Neural cell (in vitro differentiated cells): ENCODE results near the gene VEPH1. TPM values are rescaled to one million over a fixed set of nuclear protein-coding genes. Genes with fewer than 3 reads are reported as not detected.

Experiments
- H2AFZ ChIP-seq: fragments of 200-600, 300-800 bp; sonication (generic), shearing (Covaris generic); 2 replicates; pipeline ENCODE4 v1.6.0; 2014; ENCODE audit warnings: low read depth, mild to moderate bottlenecking, antibody characterized with exemption, low read length, moderate library complexity
- H3F3A ChIP-seq: fragments of 200-600 bp; shearing (Covaris generic); 2 replicates; pipeline ENCODE4 v1.6.1; 2016; ENCODE audit warnings: mild to moderate bottlenecking, moderate library complexity, mixed read lengths, antibody characterized with exemption, low read length; ENCODE audit not compliant: insufficient read depth, poor library complexity, severe bottlenecking
- H3K27ac ChIP-seq: fragments of 200-600, 300-800 bp; sonication (generic), shearing (Covaris generic); 2 replicates; pipeline ENCODE4 v1.5.1; 2014; ENCODE audit warnings: mild to moderate bottlenecking, low read length, moderate library complexity
- H3K27me3 ChIP-seq: fragments of 300-800, 200-600 bp; sonication (generic), shearing (Covaris generic); 2 replicates; pipeline ENCODE4 v1.6.0; 2014; ENCODE audit warnings: mild to moderate bottlenecking, low read depth, low read length, moderate library complexity; ENCODE audit not compliant: insufficient read depth
- H3K36me3 ChIP-seq: fragments of 300-800, 200-600 bp; sonication (generic), shearing (Covaris generic); 2 replicates; pipeline ENCODE4 v1.5.1; 2014; ENCODE audit warnings: mild to moderate bottlenecking, antibody characterized with exemption, low read length, moderate library complexity; ENCODE audit not compliant: insufficient read depth
- H3K4me2 ChIP-seq: fragments of 300-800, 200-600 bp; sonication (generic), shearing (Covaris generic); 2 replicates; pipeline ENCODE4 v1.6.0; 2014; ENCODE audit warnings: mild to moderate bottlenecking, low read length
- H3K4me3 ChIP-seq: fragments of 300-800, 200-600 bp; sonication (generic), shearing (Covaris generic); 2 replicates; pipeline ENCODE4 v1.5.1; 2014; ENCODE audit warnings: mild to moderate bottlenecking, low read length, moderate library complexity
- H3K79me2 ChIP-seq: fragments of 200-600 bp; shearing (Covaris generic); replicated peaks from 2 replicates; pipeline ENCODE4 v1.6.0; 2014; ENCODE audit warnings: mild to moderate bottlenecking, low read length, moderate library complexity; ENCODE audit not compliant: insufficient read depth
- H3K9ac ChIP-seq: fragments of 300-800, 200-600 bp; sonication (generic), shearing (Covaris generic); 2 replicates; pipeline ENCODE4 v1.6.1; 2016; ENCODE audit warnings: mild to moderate bottlenecking, low read length, mixed read lengths
- H3K9me2 ChIP-seq: fragments of 200-600 bp; shearing (Covaris generic); 2 replicates; pipeline ENCODE4 v1.6.1; 2016; ENCODE audit warnings: mild to moderate bottlenecking, low read length, mixed read lengths; ENCODE audit not compliant: insufficient read depth
- H3K9me3 ChIP-seq: fragments of 200-600, 300-800 bp; sonication (generic), shearing (Covaris generic); 2 replicates; pipeline ENCODE4 v1.6.1; 2016; ENCODE audit warnings: mild to moderate bottlenecking, mixed run types, low read length, moderate library complexity, mixed read lengths
- H4K20me1 ChIP-seq: fragments of 200-600 bp; shearing (Covaris generic); 2 replicates; pipeline ENCODE4 v1.6.1; 2016; ENCODE audit warnings: mild to moderate bottlenecking, mixed run types; ENCODE audit not compliant: insufficient read depth
- EP300 ChIP-seq: fragments of 450-650 bp; conservative IDR thresholded peaks from 2 replicates; pipeline ENCODE4 v1.6.1; 2014; ENCODE audit warnings: antibody characterized with exemption, mild to moderate bottlenecking, moderate library complexity; ENCODE audit not compliant: poor library complexity, severe bottlenecking
- EZH2 ChIP-seq: fragments of 200-600, 300-800 bp; shearing (Covaris generic), sonication (generic); IDR thresholded peaks from 2 replicates; pipeline ENCODE4 v1.6.1; 2014; ENCODE audit warnings: antibody characterized with exemption, low read length, borderline replicate concordance, mild to moderate bottlenecking; ENCODE audit not compliant: insufficient read depth, poor library complexity, severe bottlenecking
- MXI1 ChIP-seq: fragments of 450-650 bp; conservative IDR thresholded peaks from 2 replicates; pipeline ENCODE4 v1.6.1; 2014; ENCODE audit warnings: antibody characterized with exemption, mild to moderate bottlenecking; ENCODE audit not compliant: poor library complexity, severe bottlenecking
- POLR2AphosphoS5 ChIP-seq: IDR thresholded peaks from 2 replicates; pipeline ENCODE4 v1.6.1; 2012
- RAD21 ChIP-seq: fragments of 450-650 bp; conservative IDR thresholded peaks from 2 replicates; pipeline ENCODE4 v1.6.1; 2014; ENCODE audit warnings: antibody characterized with exemption, mild to moderate bottlenecking, moderate library complexity
- SMC3 ChIP-seq: fragments of 450-650 bp; conservative IDR thresholded peaks from 2 replicates; pipeline ENCODE4 v1.6.1; 2014; ENCODE audit warnings: antibody characterized with exemption, mild to moderate bottlenecking, moderate library complexity; ENCODE audit not compliant: poor library complexity
- TAF1 ChIP-seq: IDR thresholded peaks from 2 replicates; pipeline ENCODE4 v1.6.1; 2012; ENCODE audit warnings: low read depth
- polyA plus RNA-seq: library from polyadenylated mRNA; depleted of rRNA; stranded (reverse); fragments of >200 nt; gene quantifications from 2 replicates; pipeline ENCODE4 v1.2.3, GENCODE V29; 2014
- TF ChIP-seq, protein P1 (sequence below): IDR thresholded peaks from 2 replicates; pipeline ENCODE4 v1.6.1; 2012; ENCODE audit warnings: borderline replicate concordance
- TF ChIP-seq, protein P2 (sequence below): fragments of 450-650 bp; IDR thresholded peaks from 2 replicates; pipeline ENCODE4 v1.5.1; 2014; ENCODE audit warnings: antibody characterized with exemption, mild to moderate bottlenecking, moderate library complexity; ENCODE audit not compliant: poor library complexity, severe bottlenecking

VEPH1 gene
- polyA plus RNA-seq, 1 donor from 2014 or later: 0.89 TPM

DNA sequence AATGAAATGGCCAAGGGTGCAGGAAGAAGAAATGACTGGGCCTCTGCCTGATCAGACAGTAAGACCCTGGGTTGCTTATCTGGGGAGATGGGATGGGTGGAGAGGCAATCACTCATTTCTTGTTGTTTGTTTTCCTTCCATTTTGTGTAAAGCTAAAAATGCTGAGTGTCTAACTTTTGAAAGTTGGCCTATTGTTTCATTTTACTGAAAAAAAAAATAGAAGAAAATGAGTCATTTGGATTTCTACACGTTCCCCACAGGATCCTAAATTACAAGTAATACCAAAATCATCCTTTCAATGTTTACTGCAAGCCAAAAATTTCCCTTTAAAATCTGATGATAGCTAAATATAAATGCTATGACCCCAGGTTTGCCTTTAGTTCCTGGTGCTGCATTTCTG is 36.0 kb downstream of the VEPH1 start:
- H2AFZ ChIP-seq: no peak overlapping the region
- H4K20me1 ChIP-seq: no peaks in the 10 kb centered on the region
- H3K4me3 ChIP-seq: no peak overlapping the region
- H3K4me2 ChIP-seq: no peak overlapping the region
- TF ChIP-seq TAF1 (no peak), EP300 (no peak), MXI1 (no peak), RAD21 (no peak), POLR2AphosphoS5 (no peak), SMC3 (no peak), EZH2 (no peak)
- TF ChIP-seq, protein P1, sequence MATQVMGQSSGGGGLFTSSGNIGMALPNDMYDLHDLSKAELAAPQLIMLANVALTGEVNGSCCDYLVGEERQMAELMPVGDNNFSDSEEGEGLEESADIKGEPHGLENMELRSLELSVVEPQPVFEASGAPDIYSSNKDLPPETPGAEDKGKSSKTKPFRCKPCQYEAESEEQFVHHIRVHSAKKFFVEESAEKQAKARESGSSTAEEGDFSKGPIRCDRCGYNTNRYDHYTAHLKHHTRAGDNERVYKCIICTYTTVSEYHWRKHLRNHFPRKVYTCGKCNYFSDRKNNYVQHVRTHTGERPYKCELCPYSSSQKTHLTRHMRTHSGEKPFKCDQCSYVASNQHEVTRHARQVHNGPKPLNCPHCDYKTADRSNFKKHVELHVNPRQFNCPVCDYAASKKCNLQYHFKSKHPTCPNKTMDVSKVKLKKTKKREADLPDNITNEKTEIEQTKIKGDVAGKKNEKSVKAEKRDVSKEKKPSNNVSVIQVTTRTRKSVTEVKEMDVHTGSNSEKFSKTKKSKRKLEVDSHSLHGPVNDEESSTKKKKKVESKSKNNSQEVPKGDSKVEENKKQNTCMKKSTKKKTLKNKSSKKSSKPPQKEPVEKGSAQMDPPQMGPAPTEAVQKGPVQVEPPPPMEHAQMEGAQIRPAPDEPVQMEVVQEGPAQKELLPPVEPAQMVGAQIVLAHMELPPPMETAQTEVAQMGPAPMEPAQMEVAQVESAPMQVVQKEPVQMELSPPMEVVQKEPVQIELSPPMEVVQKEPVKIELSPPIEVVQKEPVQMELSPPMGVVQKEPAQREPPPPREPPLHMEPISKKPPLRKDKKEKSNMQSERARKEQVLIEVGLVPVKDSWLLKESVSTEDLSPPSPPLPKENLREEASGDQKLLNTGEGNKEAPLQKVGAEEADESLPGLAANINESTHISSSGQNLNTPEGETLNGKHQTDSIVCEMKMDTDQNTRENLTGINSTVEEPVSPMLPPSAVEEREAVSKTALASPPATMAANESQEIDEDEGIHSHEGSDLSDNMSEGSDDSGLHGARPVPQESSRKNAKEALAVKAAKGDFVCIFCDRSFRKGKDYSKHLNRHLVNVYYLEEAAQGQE: no peak
- TF ChIP-seq, protein P2, sequence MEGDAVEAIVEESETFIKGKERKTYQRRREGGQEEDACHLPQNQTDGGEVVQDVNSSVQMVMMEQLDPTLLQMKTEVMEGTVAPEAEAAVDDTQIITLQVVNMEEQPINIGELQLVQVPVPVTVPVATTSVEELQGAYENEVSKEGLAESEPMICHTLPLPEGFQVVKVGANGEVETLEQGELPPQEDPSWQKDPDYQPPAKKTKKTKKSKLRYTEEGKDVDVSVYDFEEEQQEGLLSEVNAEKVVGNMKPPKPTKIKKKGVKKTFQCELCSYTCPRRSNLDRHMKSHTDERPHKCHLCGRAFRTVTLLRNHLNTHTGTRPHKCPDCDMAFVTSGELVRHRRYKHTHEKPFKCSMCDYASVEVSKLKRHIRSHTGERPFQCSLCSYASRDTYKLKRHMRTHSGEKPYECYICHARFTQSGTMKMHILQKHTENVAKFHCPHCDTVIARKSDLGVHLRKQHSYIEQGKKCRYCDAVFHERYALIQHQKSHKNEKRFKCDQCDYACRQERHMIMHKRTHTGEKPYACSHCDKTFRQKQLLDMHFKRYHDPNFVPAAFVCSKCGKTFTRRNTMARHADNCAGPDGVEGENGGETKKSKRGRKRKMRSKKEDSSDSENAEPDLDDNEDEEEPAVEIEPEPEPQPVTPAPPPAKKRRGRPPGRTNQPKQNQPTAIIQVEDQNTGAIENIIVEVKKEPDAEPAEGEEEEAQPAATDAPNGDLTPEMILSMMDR: no peak
- H3K79me2 ChIP-seq: no peaks in the 10 kb centered on the region
- no peak overlapping the region for H3K27ac ChIP-seq
- H3K27me3 ChIP-seq: no peaks in the 10 kb centered on the region
- H3K9ac ChIP-seq: no peak overlapping the region
- H3F3A ChIP-seq: no peaks in the 10 kb centered on the region
- H3K36me3 ChIP-seq: no peaks in the 10 kb centered on the region
- H3K9me3 ChIP-seq: no peaks in the 10 kb centered on the region
- no peaks in the 10 kb centered on the region for H3K9me2 ChIP-seq

DNA sequence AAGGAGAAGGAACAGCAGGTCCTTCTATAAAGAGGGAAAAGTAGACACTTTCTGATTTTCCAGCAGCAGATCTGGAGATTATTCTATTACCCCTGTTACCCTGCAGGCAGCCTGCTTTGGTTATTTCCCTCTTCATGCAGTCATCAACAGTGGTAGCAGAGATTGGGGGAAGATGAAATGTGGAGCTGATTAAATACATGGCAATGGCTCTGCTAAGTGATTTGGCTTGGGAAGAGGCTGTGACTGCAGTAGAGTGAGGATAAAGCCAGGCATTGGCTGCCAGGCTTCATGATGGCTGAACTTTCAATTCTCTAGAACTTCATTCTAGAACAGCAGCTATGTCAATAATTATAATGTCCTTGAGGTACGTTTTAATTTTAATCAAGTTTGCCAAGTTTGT is 37.5 kb downstream of the VEPH1 start:
- no peaks in the 10 kb centered on the region for H3K9me2 ChIP-seq
- TF ChIP-seq POLR2AphosphoS5 (no peak), EP300 (no peak), EZH2 (no peak), RAD21 (no peak), SMC3 (no peak), TAF1 (no peak), MXI1 (no peak)
- TF ChIP-seq, protein P1: no peak
- TF ChIP-seq, protein P2: no peak
- H4K20me1 ChIP-seq: no peaks in the 10 kb centered on the region
- H3K27me3 ChIP-seq: no peaks in the 10 kb centered on the region
- no peak overlapping the region for H3K4me2 ChIP-seq
- no peaks in the 10 kb centered on the region for H3F3A ChIP-seq
- H3K9me3 ChIP-seq: no peaks in the 10 kb centered on the region
- no peak overlapping the region for H3K4me3 ChIP-seq
- no peaks in the 10 kb centered on the region for H3K36me3 ChIP-seq
- no peak overlapping the region for H2AFZ ChIP-seq
- H3K79me2 ChIP-seq: no peaks in the 10 kb centered on the region
- no peak overlapping the region for H3K27ac ChIP-seq
- H3K9ac ChIP-seq: no peak overlapping the region
